Sigmoid colon (tissue), 7 donors: ENCODE data around the gene AP1M2. TPM values are rescaled to one million over a fixed set of nuclear protein-coding genes. Genes with fewer than 3 reads are reported as not detected.

ENCODE experiments used
- DNase-seq: peaks from one replicate; pipeline ENCODE4 v3.0.0-alpha.2; 2019
- H3K27ac ChIP-seq, 4 donors: fragments of 200-600 bp; sonication (generic); one replicate each; pipeline ENCODE4 v1.5.1; 2016 to 2019; ENCODE audit warnings: mild to moderate bottlenecking in 1 of 4
- H3K27me3 ChIP-seq, 3 donors: fragments of 200-600 bp; sonication (generic); one replicate each; pipeline ENCODE4 v1.5.1; 2019; ENCODE audit warnings: mild to moderate bottlenecking in 1 of 3
- H3K36me3 ChIP-seq, 4 donors: fragments of 200-600 bp; sonication (generic); one replicate each; pipeline ENCODE4 v1.5.1; 2016 to 2019
- H3K4me1 ChIP-seq, 4 donors: fragments of 200-600 bp; sonication (generic); one replicate each; pipeline ENCODE4 v1.5.1; 2017 to 2019
- H3K4me3 ChIP-seq, 4 donors: fragments of 200-600 bp; sonication (generic); one replicate each; pipeline ENCODE4 v1.5.1; 2017 to 2019; ENCODE audit warnings: mild to moderate bottlenecking in 2 of 4, moderate library complexity in 1 of 4
- H3K9me3 ChIP-seq, 4 donors: fragments of 200-600 bp in 3 of 4; sonication (generic) in 3 of 4; one replicate each; pipeline versions ENCODE4 v1.5.1 to v1.6.1; 2013 to 2019
- EP300 ChIP-seq, 4 donors: sonication (generic); formaldehyde crosslinking; IDR thresholded peaks; one replicate each; pipeline ENCODE4 v1.6.1; 2017; ENCODE audit warnings: antibody characterized with exemption in 4 of 4
- POLR2A ChIP-seq, 2 donors: fragments of 450-650 bp; IDR thresholded peaks; one replicate each; pipeline ENCODE4 v1.6.1; 2016; ENCODE audit warnings: antibody characterized with exemption in 2 of 2, mild to moderate bottlenecking in 2 of 2, moderate library complexity in 2 of 2
- POLR2AphosphoS5 ChIP-seq, 4 donors: sonication (generic); formaldehyde crosslinking; IDR thresholded peaks; one replicate each; pipeline ENCODE4 v1.6.1; 2017; ENCODE audit warnings: antibody characterized with exemption in 4 of 4
- WGBS, 2 donors: extraction: QIAGEN DNeasy Blood & Tissue Kit; methylation state at CpG; one replicate each; pipeline ENCODE4 v1.1.7; 2013; 5-methylcytosine and 5-hydroxymethylcytosine counted together
- intact Hi-C: fragments of 100-400 bp; cut with DNase I; formaldehyde crosslinking; loops from one replicate; pipeline ENCODE4 v1.15.1; 2023
- polyA plus RNA-seq, 3 donors: library from polyadenylated mRNA; stranded (reverse); fragments of 200-250 nt; gene quantifications; one replicate each; pipeline ENCODE4 v1.2.3, GENCODE V29; 2013
- total RNA-seq, 4 donors: library from RNA; depleted of rRNA; stranded (reverse); fragments of >200 nt; gene quantifications; one replicate each; pipeline ENCODE4 v1.1.0, GENCODE V29; 2016
- TF ChIP-seq, protein P1 (sequence below), 4 experiments: fragments of 450-650 bp in 3 of 4; fragments of 200-600 bp in 1 of 4; IDR thresholded peaks; one replicate each; pipeline ENCODE4 v1.5.1; 2016 to 2019; ENCODE audit warnings: antibody characterized with exemption in 4 of 4, mild to moderate bottlenecking in 3 of 4, moderate library complexity in 2 of 4
- donor health status: healthy with polysubstance abuse.
- donor health status: Bipolar disorder and iron deficiency.
- donor health status: healthy.

Gene AP1M2
- total and polyA plus RNA-seq, 7 donors = 1.1 to 178 (median 95.8) TPM; not detected in 2

DNA sequence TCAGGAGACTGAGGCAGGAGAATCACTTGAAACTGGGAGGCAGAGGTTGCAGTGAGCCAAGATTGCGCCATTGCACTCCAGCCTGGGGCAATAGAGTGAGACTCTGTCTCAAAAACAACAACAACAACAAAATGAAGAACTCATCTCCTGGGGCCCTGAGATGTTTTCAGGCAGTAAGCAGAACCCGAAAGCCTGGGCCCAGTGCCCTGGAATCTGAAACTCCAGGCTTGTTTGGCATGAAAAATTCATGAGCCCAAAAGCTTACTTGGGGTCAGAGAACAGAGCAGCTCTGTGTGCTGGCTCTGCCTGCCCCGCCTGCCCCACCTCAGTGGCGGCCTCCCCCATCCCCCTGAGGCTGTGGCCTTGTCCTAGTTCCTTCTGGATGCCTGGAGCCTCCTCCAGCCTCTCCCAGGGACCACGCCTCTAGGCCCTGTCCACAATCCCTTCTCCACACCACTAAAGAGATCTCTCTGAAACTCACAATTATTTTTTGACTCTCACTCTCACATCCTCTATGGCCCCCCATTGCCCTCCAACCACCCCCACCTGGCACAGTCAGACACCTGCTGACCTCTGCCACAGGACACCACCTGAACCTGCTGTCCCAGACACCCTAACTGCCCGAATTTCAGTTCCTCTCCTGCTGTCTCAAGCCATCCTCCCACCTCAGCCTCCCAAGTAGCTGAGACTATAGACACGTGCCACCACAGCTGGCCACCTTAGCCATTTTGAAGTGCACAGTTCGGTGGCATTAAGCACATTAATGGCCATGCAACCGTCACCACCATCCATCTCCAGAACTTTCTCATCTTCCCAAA is 6.9 kb upstream of the AP1M2 start:
- peaks cover 0 to 11% (median 2%) of the 10 kb centered on the region in 3 donors for H3K27me3 ChIP-seq
- no peak overlapping the region for H3K4me3 ChIP-seq
- intact Hi-C loops = no loop called here
- H3K27ac ChIP-seq = peak overlapping the region in 3 of 4 donors; percentile 28 to 55 (median 48)
- peaks cover 0 to 11% (median 5%) of the 10 kb centered on the region in 4 donors for H3K4me1 ChIP-seq
- TF ChIP-seq EP300 (IDR thresholded peaks at IDR 0.05) (no peak), POLR2A (IDR thresholded peaks at IDR 0.05) (no peak), POLR2AphosphoS5 (IDR thresholded peaks at IDR 0.05) (no peak)
- TF ChIP-seq, protein P1, sequence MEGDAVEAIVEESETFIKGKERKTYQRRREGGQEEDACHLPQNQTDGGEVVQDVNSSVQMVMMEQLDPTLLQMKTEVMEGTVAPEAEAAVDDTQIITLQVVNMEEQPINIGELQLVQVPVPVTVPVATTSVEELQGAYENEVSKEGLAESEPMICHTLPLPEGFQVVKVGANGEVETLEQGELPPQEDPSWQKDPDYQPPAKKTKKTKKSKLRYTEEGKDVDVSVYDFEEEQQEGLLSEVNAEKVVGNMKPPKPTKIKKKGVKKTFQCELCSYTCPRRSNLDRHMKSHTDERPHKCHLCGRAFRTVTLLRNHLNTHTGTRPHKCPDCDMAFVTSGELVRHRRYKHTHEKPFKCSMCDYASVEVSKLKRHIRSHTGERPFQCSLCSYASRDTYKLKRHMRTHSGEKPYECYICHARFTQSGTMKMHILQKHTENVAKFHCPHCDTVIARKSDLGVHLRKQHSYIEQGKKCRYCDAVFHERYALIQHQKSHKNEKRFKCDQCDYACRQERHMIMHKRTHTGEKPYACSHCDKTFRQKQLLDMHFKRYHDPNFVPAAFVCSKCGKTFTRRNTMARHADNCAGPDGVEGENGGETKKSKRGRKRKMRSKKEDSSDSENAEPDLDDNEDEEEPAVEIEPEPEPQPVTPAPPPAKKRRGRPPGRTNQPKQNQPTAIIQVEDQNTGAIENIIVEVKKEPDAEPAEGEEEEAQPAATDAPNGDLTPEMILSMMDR (IDR thresholded peaks at IDR 0.05) = no peak
- 64 to 68% methylated on average over 9 of the region's 9 CpGs for whole genome bisulfite sequencing, 2 donors
- no peaks in the 10 kb centered on the region for H3K36me3 ChIP-seq
- H3K9me3 ChIP-seq = no peaks in the 10 kb centered on the region
- DNase-seq = peak; percentile 75

DNA sequence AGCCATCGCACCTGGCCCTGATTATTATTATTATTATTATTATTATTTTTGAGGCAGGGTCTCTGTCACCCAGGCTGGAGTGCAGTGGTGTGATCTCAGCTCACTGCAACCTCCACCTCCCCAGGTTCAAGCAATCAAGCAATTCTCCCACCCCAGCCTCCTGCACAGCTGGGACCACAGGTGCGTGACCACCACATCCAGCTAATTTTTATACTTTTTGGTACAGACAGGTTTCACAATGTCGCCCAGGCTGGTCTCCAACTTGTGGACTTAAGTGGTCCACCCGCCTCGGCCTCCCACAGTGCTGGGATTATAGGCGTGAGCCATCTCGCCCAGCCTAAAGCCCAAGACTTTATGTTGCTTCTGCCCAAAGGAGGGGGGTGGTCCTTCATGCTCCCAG is 6.0 kb upstream of the AP1M2 start:
- Histone ChIP-seq H3K27me3 (peaks cover 0 to 19% (median 11%) of the 10 kb centered on the region in 3 donors), H3K9me3 (no peaks in the 10 kb centered on the region), H3K27ac (peak overlapping the region in 3 of 4 donors; percentile 8 to 48 (median 28)), H3K36me3 (no peaks in the 10 kb centered on the region), H3K4me1 (peaks cover 0 to 11% (median 5%) of the 10 kb centered on the region in 4 donors), H3K4me3 (no peak overlapping the region)
- 93 to 95% methylated on average over 7 of the region's 7 CpGs for WGBS, 2 donors
- intact Hi-C loops = no loop called here
- TF ChIP-seq EP300 (IDR thresholded peaks at IDR 0.05) (no peak), POLR2AphosphoS5 (IDR thresholded peaks at IDR 0.05) (no peak), POLR2A (IDR thresholded peaks at IDR 0.05) (no peak)
- TF ChIP-seq, protein P1 (IDR thresholded peaks at IDR 0.05) = no peak
- DNase-seq = no peak

DNA sequence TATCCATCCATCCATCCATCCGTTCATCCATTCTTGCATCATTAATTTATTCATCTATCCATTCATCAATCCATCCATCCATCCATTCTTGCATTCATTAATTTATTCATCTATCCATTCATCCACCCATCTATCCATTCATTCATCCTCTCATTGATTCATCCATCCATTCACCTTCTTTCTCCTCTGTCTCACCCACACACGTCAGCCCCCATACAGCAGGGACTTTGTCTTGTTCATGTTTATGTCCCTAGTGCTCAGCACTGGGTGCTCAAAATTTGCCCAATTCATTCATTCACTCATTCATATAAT is 683 bp upstream of the AP1M2 start:
- DNase-seq = no peak
- Histone ChIP-seq H3K4me1 (no peaks in the 10 kb centered on the region), H3K36me3 (no peaks in the 10 kb centered on the region), H3K27me3 (peaks cover 0 to 37% (median 28%) of the 10 kb centered on the region in 3 donors), H3K4me3 (no peak overlapping the region), H3K27ac (no peak overlapping the region), H3K9me3 (no peaks in the 10 kb centered on the region)
- TF ChIP-seq POLR2A (IDR thresholded peaks at IDR 0.05) = no peak
- TF ChIP-seq POLR2AphosphoS5 (IDR thresholded peaks at IDR 0.05) = no peak
- TF ChIP-seq, protein P1 (IDR thresholded peaks at IDR 0.05) = no peak
- TF ChIP-seq EP300 (IDR thresholded peaks at IDR 0.05) = no peak
- WGBS, 2 donors = 95 to 96% methylated on average over 2 of the region's 2 CpGs
- intact Hi-C loops = no loop called here

DNA sequence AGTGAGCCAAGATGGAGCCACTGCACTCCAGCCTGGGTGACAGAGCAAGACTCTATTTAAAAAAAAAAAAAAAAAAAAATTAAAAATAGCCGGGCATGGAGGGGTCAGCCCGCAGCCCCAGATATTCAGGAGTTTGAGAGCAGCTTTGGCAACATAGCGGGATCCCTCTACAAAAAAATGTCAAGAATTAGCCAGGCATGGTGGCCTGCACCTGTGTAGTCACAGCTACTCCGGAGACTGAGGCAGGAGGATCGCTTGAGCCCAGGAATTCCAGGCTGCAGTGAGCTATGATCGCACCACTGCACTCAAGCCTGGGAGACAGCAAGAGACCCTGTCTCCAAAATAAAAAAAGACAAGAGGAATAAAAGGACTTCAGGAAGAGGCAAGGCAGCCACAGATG is 716 bp downstream of the AP1M2 start:
- no peaks in the 10 kb centered on the region for H3K36me3 ChIP-seq
- no peak overlapping the region for H3K27ac ChIP-seq
- TF ChIP-seq POLR2AphosphoS5 (IDR thresholded peaks at IDR 0.05) (no peak), EP300 (IDR thresholded peaks at IDR 0.05) (no peak), POLR2A (IDR thresholded peaks at IDR 0.05) (no peak)
- TF ChIP-seq, protein P1 (IDR thresholded peaks at IDR 0.05) = no peak
- H3K9me3 ChIP-seq = no peaks in the 10 kb centered on the region
- H3K4me1 ChIP-seq = peaks cover 0 to 3% (median under 1%) of the 10 kb centered on the region in 4 donors
- H3K4me3 ChIP-seq = no peak overlapping the region
- WGBS, 2 donors = 32 to 78% methylated on average over 6 of the region's 6 CpGs
- H3K27me3 ChIP-seq = peaks cover 0 to 37% (median 28%) of the 10 kb centered on the region in 3 donors
- no peak for DNase-seq
- intact Hi-C loops = no loop called here
